OCI-LY1 (cell line): Measurements from ENCODE around the gene CYP2E1.

ENCODE experiments used
- EZH2 ChIP-seq: fragments of 200-600 bp; sonication (generic), shearing (Covaris generic); IDR thresholded peaks from 2 replicates; pipeline ENCODE4 v1.8.0; 2017; ENCODE audit warnings: borderline replicate concordance, mixed run types, mild to moderate bottlenecking, antibody characterized with exemption, low read length, moderate library complexity, mixed read lengths
- TF ChIP-seq, protein P1 (sequence below): fragments of 200-600 bp; sonication (generic), shearing (Covaris generic); IDR thresholded peaks from 2 replicates; pipeline ENCODE4 v1.5.1; 2017; ENCODE audit warnings: mild to moderate bottlenecking, antibody characterized with exemption, low read length, moderate library complexity, mixed read lengths

DNA sequence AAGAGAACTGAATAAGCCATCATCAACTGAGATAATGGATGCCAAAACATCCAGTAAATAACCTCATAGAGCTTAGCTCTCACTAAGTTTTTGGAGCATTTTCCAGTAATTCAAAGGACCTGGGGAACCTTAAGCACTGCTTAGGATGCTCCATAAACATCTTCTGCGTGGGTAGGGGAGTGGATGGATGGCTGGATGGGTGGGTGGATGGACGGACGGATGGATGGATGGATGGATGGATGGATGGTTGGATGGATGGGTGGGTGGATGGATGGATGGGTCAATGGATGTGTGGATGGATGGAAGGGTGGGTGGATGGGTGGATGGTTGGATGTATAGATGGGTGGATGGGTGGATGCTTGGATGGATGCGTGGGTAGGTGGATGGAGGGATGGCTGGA lies 9.0 kb downstream of the CYP2E1 start:
- TF ChIP-seq, protein P1, sequence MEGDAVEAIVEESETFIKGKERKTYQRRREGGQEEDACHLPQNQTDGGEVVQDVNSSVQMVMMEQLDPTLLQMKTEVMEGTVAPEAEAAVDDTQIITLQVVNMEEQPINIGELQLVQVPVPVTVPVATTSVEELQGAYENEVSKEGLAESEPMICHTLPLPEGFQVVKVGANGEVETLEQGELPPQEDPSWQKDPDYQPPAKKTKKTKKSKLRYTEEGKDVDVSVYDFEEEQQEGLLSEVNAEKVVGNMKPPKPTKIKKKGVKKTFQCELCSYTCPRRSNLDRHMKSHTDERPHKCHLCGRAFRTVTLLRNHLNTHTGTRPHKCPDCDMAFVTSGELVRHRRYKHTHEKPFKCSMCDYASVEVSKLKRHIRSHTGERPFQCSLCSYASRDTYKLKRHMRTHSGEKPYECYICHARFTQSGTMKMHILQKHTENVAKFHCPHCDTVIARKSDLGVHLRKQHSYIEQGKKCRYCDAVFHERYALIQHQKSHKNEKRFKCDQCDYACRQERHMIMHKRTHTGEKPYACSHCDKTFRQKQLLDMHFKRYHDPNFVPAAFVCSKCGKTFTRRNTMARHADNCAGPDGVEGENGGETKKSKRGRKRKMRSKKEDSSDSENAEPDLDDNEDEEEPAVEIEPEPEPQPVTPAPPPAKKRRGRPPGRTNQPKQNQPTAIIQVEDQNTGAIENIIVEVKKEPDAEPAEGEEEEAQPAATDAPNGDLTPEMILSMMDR = no peak
- TF ChIP-seq EZH2 = no peak
